PC-3 (cell line): ENCODE measurements around the gene EN2. TPM values are rescaled to one million over a fixed set of nuclear protein-coding genes. Genes with fewer than 3 reads are reported as not detected.

ENCODE experiments used
- ATAC-seq: fragments of 200-7000 bp; cut with Tn5 transposase; 2 replicates; pipeline ENCODE4 v1.9.1; 2020; ENCODE audit warnings: mild to moderate bottlenecking, moderate library complexity
- BruUV-seq: library from RNA; stranded (reverse); fragments of 400-500 nt; replicated peaks from 2 replicates; lab custom pipeline; 2021; lab: Mats Ljungman, UMichigan
- CTCF ChIA-PET: fragments of 300-600 bp; sonication (Branson Sonifier 250); formaldehyde crosslinking; loops from one replicate; lab custom pipeline; 2022; ENCODE audit warnings: antibody characterized with exemption; lab: Charles Lee
- POLR2A ChIA-PET: fragments of 300-600 bp; sonication (Branson Sonifier 250); formaldehyde crosslinking; loops from one replicate; lab custom pipeline; 2022; ENCODE audit warnings: antibody characterized with exemption; ENCODE audit not compliant: unreplicated experiment; lab: Charles Lee
- DNase-seq: peaks from one replicate; pipeline ENCODE4 v3.0.0-alpha.2; 2015
- H2AFZ ChIP-seq: fragments of 300-600 bp; sonication (generic); 2 replicates; pipeline ENCODE4 v1.6.0; 2016; ENCODE audit warnings: antibody characterized with exemption, low read length
- H3F3A ChIP-seq: fragments of 300-600 bp; sonication (generic); one replicate; pipeline ENCODE4 v1.6.0; 2017; ENCODE audit warnings: antibody characterized with exemption, low read length, control low read depth, mild to moderate bottlenecking; ENCODE audit not compliant: unreplicated experiment
- H3K27ac ChIP-seq: fragments of 300-600 bp; sonication (generic); 2 replicates; pipeline ENCODE4 v1.5.1; 2016; ENCODE audit warnings: mild to moderate bottlenecking, low read length
- H3K27me3 ChIP-seq: fragments of 300-600 bp; sonication (generic); 2 replicates; pipeline ENCODE4 v1.6.1; 2016; ENCODE audit warnings: low read length, mixed read lengths
- H3K36me3 ChIP-seq: fragments of 300-600 bp; sonication (generic); 2 replicates; pipeline ENCODE4 v1.6.1; 2016; ENCODE audit warnings: low read depth, mixed run types, low read length, mixed read lengths
- H3K4me1 ChIP-seq: fragments of 300-600 bp; sonication (generic); 2 replicates; pipeline ENCODE4 v1.5.1; 2016; ENCODE audit warnings: low read length; ENCODE audit not compliant: insufficient read depth
- H3K4me2 ChIP-seq: fragments of 300-600 bp; sonication (generic); 2 replicates; pipeline ENCODE4 v1.6.0; 2016; ENCODE audit warnings: low read length
- H3K4me3 ChIP-seq: fragments of 300-600 bp; sonication (generic); 2 replicates; pipeline ENCODE4 v1.5.1; 2016; ENCODE audit warnings: mild to moderate bottlenecking, low read length, mixed read lengths
- H3K79me2 ChIP-seq: fragments of 300-600 bp; sonication (generic); 2 replicates; pipeline ENCODE4 v1.6.1; 2017; ENCODE audit warnings: low read length, mixed read lengths
- H3K9ac ChIP-seq: fragments of 300-600 bp; sonication (generic); 2 replicates; pipeline ENCODE4 v1.6.0; 2016; ENCODE audit warnings: mild to moderate bottlenecking, low read length
- H3K9me2 ChIP-seq: fragments of 300-600 bp; sonication (generic); replicated peaks from 2 replicates; pipeline ENCODE4 v1.6.1; 2016; ENCODE audit warnings: mixed run types, low read length, mixed read lengths
- H3K9me3 ChIP-seq: fragments of 300-600 bp; sonication (generic); 2 replicates; pipeline ENCODE4 v1.6.1; 2016; ENCODE audit warnings: low read length, mixed read lengths
- H4K20me1 ChIP-seq: fragments of 300-600 bp; sonication (generic); 2 replicates; pipeline ENCODE4 v1.6.1; 2016; ENCODE audit warnings: low read length, mixed read lengths
- CTCF ChIP-seq: fragments of 300-600 bp; sonication (generic); conservative IDR thresholded peaks from 2 replicates; pipeline ENCODE4 v1.5.1; 2017; ENCODE audit warnings: antibody characterized with exemption, low read depth, mild to moderate bottlenecking, low read length
- EZH2 ChIP-seq: fragments of 300-600 bp; sonication (generic); IDR thresholded peaks from one replicate; pipeline ENCODE4 v1.6.1; 2017; ENCODE audit warnings: antibody characterized with exemption, mild to moderate bottlenecking, low read length; ENCODE audit not compliant: unreplicated experiment
- EZH2phosphoT487 ChIP-seq: fragments of 300-600 bp; sonication (generic); IDR thresholded peaks from 2 replicates; pipeline ENCODE4 v1.6.1; 2018; ENCODE audit warnings: mild to moderate bottlenecking, antibody characterized with exemption, low read length, borderline replicate concordance
- intact Hi-C: fragments of 100-400 bp; cut with micrococcal nuclease; formaldehyde crosslinking; loops from 2 replicates; pipeline ENCODE4 v1.9.0; 2023
- total RNA-seq: library from RNA; depleted of rRNA; stranded (reverse); fragments of >200 nt; gene quantifications from 2 replicates; pipeline ENCODE4 v1.2.3, GENCODE V29; 2014

Gene EN2
- total RNA-seq, 1 experiment from 2014 or later = 2.3 TPM

- Histone ChIP-seq H3K4me2 (no peak overlapping the region), H3K27me3 (peaks cover 61% of the 10 kb centered on the region), H3K27ac (no peak overlapping the region), H3K9me2 (no peaks in the 10 kb centered on the region), H3F3A (no peaks in the 10 kb centered on the region), H3K4me3 (no peak overlapping the region), H4K20me1 (no peaks in the 10 kb centered on the region), H3K9ac (no peak overlapping the region), H3K4me1 (peaks cover 8% of the 10 kb centered on the region; the same call in 1 of the 2 replicates), H3K36me3 (no peaks in the 10 kb centered on the region), H2AFZ (no peak overlapping the region), H3K79me2 (no peaks in the 10 kb centered on the region), H3K9me3 (no peaks in the 10 kb centered on the region)
- ChIA-PET CTCF (no interaction called here), POLR2A (no interaction called here)
- DNase-seq = no peak
- BruUV-seq = no TSS peak
- intact Hi-C loops = no loop called here
- ATAC-seq = no peak
- TF ChIP-seq EZH2 = no peak
Observed at GRCh38 chr7:155452505-155453295, 5.2 kb upstream of the EN2 start.

- ChIA-PET CTCF (no interaction called here), POLR2A (no interaction called here)
- no TSS peak for BruUV-seq
- no peaks in the 10 kb centered on the region for H3K9me2 ChIP-seq
- H4K20me1 ChIP-seq = no peaks in the 10 kb centered on the region
- H3K4me2 ChIP-seq = no peak overlapping the region
- H3K9ac ChIP-seq = no peak overlapping the region
- H3K9me3 ChIP-seq = no peaks in the 10 kb centered on the region
- no peaks in the 10 kb centered on the region for H3F3A ChIP-seq
- peaks cover 61% of the 10 kb centered on the region for H3K27me3 ChIP-seq
- DNase-seq (no peak), ATAC-seq (no peak)
- H3K79me2 ChIP-seq = no peaks in the 10 kb centered on the region
- no peak overlapping the region for H3K27ac ChIP-seq
- H2AFZ ChIP-seq = no peak overlapping the region
- H3K4me3 ChIP-seq = no peak overlapping the region
- no peak; the same call in 1 of the 2 replicates for TF ChIP-seq EZH2phosphoT487
- no peak for TF ChIP-seq CTCF
- TF ChIP-seq EZH2 = no peak
- H3K4me1 ChIP-seq = peaks cover 8% of the 10 kb centered on the region; the same call in 1 of the 2 replicates
- intact Hi-C loops = no loop called here
- H3K36me3 ChIP-seq = no peaks in the 10 kb centered on the region
Observed at GRCh38 chr7:155453296-155454182, 4.4 kb upstream of the EN2 start.

DNA sequence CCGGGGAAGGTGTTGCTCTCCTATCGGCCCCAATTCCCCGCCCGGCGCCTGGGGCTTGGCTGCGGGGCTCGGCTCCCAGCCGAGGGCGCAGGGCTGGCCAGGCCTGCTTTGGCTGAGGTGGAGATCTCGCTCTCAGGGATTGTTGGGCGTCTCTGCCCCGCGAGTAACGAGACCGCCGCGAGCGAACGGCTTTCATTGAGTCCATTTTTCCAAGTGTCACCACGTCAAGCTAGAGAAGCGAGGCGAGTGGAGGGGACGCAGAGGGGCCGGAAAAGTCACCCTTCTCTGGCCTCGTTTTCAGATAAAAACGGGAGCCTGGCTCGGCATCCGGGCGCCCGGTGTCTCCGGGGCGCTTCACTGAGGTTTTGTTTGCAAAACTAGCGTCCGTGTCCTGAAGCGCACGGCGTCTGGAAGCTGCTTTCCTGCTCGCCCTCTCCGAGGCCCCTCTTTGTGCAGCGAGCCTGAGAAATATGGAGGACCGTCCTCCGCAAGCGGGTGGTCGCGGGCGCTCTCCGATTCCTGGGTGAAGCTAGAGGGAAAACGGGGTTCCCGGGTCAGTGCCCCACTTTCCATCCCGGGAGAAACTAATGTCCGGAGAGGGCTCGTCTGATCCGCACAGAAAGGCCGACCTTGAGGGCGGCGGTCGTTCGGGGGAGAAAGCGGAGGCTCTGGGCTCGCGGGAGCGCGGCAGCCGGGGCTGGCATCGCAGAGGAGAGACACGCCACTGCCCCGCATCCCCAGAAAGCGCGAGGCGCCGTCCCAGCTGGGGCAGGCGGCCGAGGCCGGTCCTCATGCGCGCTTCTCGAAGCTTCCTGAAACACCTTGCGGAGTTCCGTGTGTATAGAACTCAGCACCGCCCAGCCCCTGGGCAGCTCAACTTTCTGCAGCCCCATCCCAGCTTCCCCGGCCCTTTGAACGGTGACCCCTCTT, 3.5 kb upstream of the EN2 start:
- BruUV-seq = no TSS peak
- no peaks in the 10 kb centered on the region for H3F3A ChIP-seq
- no peak for TF ChIP-seq CTCF
- TF ChIP-seq EZH2phosphoT487 = peak; percentile 22; the same call in 1 of the 2 replicates
- TF ChIP-seq EZH2 = peak; percentile 29
- no peak for ATAC-seq
- H3K9me2 ChIP-seq = no peaks in the 10 kb centered on the region
- H4K20me1 ChIP-seq = no peaks in the 10 kb centered on the region
- H3K27ac ChIP-seq = no peak overlapping the region
- peaks cover 8% of the 10 kb centered on the region; the same call in 1 of the 2 replicates for H3K4me1 ChIP-seq
- no peak overlapping the region for H3K9ac ChIP-seq
- no peak for DNase-seq
- no peaks in the 10 kb centered on the region for H3K9me3 ChIP-seq
- no peaks in the 10 kb centered on the region for H3K36me3 ChIP-seq
- no peak overlapping the region for H2AFZ ChIP-seq
- POLR2A ChIA-PET = no interaction called here
- intact Hi-C loops = loop anchor here (5.0 kb wide), 1 partner anchor 527 kb away; no protein-coding TSS in a partner anchor
- peaks cover 61% of the 10 kb centered on the region for H3K27me3 ChIP-seq
- no peak overlapping the region for H3K4me3 ChIP-seq
- H3K79me2 ChIP-seq = no peaks in the 10 kb centered on the region
- no peak overlapping the region for H3K4me2 ChIP-seq
- CTCF ChIA-PET = no interaction called here
